MCF 10A (cell line): ENCODE data around the gene TOLLIP. TPM values are rescaled to one million over a fixed set of nuclear protein-coding genes. Genes with fewer than 3 reads are reported as not detected.

ENCODE experiments used
- BruUV-seq: library from RNA; stranded (reverse); fragments of 400-500 nt; replicated peaks from 2 replicates; lab custom pipeline; 2021; lab: Mats Ljungman, UMichigan
- CTCF ChIA-PET: fragments of 300-600 bp; sonication (Branson Sonifier 250); formaldehyde crosslinking; extraction: SDS; loops from one replicate; lab custom pipeline; 2021; ENCODE audit warnings: antibody characterized with exemption, inconsistent platforms; lab: Yijun Ruan, JAX
- POLR2A ChIA-PET: fragments of 300-600, 350-650 bp; sonication (Branson Sonifier 250); formaldehyde crosslinking; extraction: SDS; loops from one replicate; lab custom pipeline; 2020; ENCODE audit warnings: antibody characterized with exemption, inconsistent platforms; lab: Yijun Ruan, JAX
- DNase-seq: peaks from one replicate; pipeline ENCODE4 v3.0.0-alpha.2; 2018; ENCODE audit not compliant: unreplicated experiment
- H3K27ac Mint-ChIP-seq: one replicate; pipeline ENCODE4 v1.8.0; 2022; ENCODE audit warnings: mild to moderate bottlenecking, low read depth, mixed read lengths; ENCODE audit not compliant: unreplicated experiment
- H3K27me3 Mint-ChIP-seq: one replicate; pipeline ENCODE4 v1.8.0; 2022; ENCODE audit warnings: mixed read lengths; ENCODE audit not compliant: insufficient read depth, unreplicated experiment
- H3K36me3 Mint-ChIP-seq: one replicate; pipeline ENCODE4 v1.8.0; 2022; ENCODE audit warnings: mild to moderate bottlenecking, moderate library complexity, mixed read lengths; ENCODE audit not compliant: insufficient read depth, unreplicated experiment
- H3K4me1 Mint-ChIP-seq: one replicate; pipeline ENCODE4 v1.8.0; 2022; ENCODE audit warnings: mixed read lengths; ENCODE audit not compliant: insufficient read depth, unreplicated experiment
- H3K4me3 Mint-ChIP-seq: one replicate; pipeline ENCODE4 v1.8.0; 2022; ENCODE audit warnings: mild to moderate bottlenecking, moderate library complexity, mixed read lengths; ENCODE audit not compliant: unreplicated experiment
- H3K9me3 Mint-ChIP-seq: one replicate; pipeline ENCODE4 v1.8.0; 2022; ENCODE audit warnings: mixed read lengths; ENCODE audit not compliant: unreplicated experiment
- intact Hi-C: fragments of 100-400 bp; cut with micrococcal nuclease; formaldehyde crosslinking; loops from 2 replicates; pipeline ENCODE4 v1.14.1; 2022
- total RNA-seq: library from RNA; stranded (reverse); gene quantifications from 2 replicates; pipeline ENCODE4 v1.2.3, GENCODE V29; 2022
- TF ChIP-seq, protein P1 (sequence below): fragments of 200-600 bp; IDR thresholded peaks from one replicate; pipeline ENCODE4 v1.8.0; 2022; ENCODE audit warnings: antibody characterized with exemption, mild to moderate bottlenecking; ENCODE audit not compliant: unreplicated experiment

Gene TOLLIP
- total RNA-seq, 1 experiment from 2014 or later, result 58.8 TPM

DNA sequence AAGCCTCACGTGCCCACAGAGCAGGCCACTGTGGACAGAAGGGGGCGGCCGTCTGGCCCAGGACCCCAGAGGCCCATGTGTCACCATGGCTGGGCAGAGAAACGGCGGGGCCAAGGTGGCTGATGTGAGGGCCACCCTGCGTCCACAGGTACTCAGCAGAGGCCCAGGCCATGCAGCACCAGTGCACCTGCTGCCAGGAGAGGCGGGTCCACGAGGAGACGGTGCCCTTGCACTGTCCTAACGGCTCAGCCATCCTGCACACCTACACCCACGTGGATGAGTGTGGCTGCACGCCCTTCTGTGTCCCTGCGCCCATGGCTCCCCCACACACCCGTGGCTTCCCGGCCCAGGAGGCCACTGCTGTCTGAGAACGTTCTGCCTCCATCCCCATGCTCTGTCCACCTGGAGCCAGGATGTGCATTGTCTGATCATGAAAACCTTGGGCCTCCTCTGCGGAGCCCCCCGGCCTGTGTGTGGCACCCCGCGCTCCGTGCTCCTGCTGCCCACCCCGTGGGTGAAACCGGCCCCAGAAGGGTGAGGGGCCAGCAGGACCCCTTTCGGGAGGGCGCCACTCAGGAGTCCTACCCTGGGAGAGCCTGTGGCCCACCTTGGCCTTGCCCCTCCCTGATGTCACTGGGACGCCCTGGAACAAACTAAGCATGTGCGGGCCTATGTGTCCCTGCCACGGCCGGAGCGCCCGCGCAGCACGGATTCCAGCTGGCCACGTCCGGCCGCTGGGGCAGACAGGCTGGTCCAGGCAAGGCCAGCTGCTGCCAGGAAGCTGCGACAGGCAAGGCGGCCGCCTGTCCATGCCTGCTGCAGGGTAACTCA lies 48.0 kb downstream of the TOLLIP start:
- Mint-ChIP-seq H3K4me1 (peaks cover 10% of the 10 kb centered on the region), H3K27me3 (no peaks in the 10 kb centered on the region), H3K36me3 (no peaks in the 10 kb centered on the region), H3K4me3 (peak overlapping the region; percentile 73), H3K27ac (peak overlapping the region; percentile 42), H3K9me3 (no peaks in the 10 kb centered on the region)
- TF ChIP-seq, protein P1, sequence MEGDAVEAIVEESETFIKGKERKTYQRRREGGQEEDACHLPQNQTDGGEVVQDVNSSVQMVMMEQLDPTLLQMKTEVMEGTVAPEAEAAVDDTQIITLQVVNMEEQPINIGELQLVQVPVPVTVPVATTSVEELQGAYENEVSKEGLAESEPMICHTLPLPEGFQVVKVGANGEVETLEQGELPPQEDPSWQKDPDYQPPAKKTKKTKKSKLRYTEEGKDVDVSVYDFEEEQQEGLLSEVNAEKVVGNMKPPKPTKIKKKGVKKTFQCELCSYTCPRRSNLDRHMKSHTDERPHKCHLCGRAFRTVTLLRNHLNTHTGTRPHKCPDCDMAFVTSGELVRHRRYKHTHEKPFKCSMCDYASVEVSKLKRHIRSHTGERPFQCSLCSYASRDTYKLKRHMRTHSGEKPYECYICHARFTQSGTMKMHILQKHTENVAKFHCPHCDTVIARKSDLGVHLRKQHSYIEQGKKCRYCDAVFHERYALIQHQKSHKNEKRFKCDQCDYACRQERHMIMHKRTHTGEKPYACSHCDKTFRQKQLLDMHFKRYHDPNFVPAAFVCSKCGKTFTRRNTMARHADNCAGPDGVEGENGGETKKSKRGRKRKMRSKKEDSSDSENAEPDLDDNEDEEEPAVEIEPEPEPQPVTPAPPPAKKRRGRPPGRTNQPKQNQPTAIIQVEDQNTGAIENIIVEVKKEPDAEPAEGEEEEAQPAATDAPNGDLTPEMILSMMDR, result no peak
- ChIA-PET CTCF (interaction anchor here (0.6 kb wide), 1 partner anchor 253 kb away, joined by 3 read pairs; no protein-coding TSS in a partner anchor), POLR2A (interaction anchor here (0.7 to 2.2 kb wide), 4 partner anchors 37 to 252 kb away, joined by 3 to 13 read pairs (median 4); partner anchors contain the start of gene TOLLIP)
- intact Hi-C loops, result loop anchor here (1.0 kb wide), 1 partner anchor 48 kb away; the partner anchor contains the start of gene TOLLIP
- no TSS peak for BruUV-seq
- DNase-seq, result no peak

DNA sequence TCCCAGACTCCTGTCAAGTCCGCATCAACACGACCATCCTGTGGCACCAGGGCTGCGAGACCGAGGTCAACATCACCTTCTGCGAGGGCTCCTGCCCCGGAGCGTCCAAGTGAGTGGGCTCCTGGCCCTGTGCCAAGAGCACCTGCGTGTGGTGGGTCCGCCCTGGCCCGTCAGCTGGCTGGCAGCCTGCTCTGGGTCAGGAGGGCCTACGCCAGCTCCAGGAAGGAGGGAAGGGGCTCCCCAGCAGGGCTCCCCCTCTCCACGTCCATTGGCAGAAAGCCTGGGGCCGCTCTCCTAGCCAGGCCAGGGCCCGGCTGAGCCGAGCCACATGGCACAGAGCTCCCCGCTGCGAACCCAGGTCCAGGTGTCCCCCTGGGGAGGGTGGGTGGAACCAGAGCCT lies 48.8 kb downstream of the TOLLIP start:
- intact Hi-C loops, result no loop called here
- TF ChIP-seq, protein P1, result no peak
- Mint-ChIP-seq H3K27me3 (no peaks in the 10 kb centered on the region), H3K36me3 (no peaks in the 10 kb centered on the region), H3K9me3 (no peaks in the 10 kb centered on the region), H3K4me1 (peaks cover 10% of the 10 kb centered on the region), H3K27ac (no peak overlapping the region), H3K4me3 (no peak overlapping the region)
- no TSS peak for BruUV-seq
- POLR2A ChIA-PET, result interaction anchor here (0.7 kb wide), 1 partner anchor 253 kb away, joined by 3 read pairs; no protein-coding TSS in a partner anchor
- CTCF ChIA-PET, result interaction anchor here (0.9 kb wide), 1 partner anchor 9 kb away, joined by 3 read pairs; no protein-coding TSS in a partner anchor
- DNase-seq, result no peak

DNA sequence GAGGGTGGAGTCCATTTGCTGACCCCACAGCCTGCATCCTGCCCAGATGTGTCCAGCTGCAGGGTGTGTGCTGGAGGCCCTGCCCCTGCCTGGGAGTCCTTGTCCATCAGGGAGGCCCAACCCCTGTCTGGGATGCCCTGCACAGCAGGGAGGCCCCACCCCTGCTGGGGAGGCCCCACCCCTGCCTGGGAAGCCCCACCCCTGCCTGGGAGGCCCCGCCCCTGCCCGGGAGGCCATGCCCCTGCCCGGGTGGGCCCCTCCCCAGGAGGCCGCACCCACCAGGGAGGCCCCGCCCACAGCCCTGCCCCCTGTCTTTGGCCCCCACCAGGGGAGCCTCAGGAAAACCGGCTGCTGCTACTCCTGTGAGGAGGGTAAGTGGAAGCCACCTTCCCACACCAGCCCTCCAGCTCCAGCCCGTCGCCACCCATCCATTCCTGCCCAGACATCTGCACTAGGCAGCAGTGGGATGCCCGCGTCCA lies 49.4 kb downstream of the TOLLIP start:
- Mint-ChIP-seq H3K27ac (no peak overlapping the region), H3K4me1 (peaks cover 10% of the 10 kb centered on the region), H3K27me3 (no peaks in the 10 kb centered on the region), H3K9me3 (no peaks in the 10 kb centered on the region), H3K4me3 (no peak overlapping the region), H3K36me3 (no peaks in the 10 kb centered on the region)
- intact Hi-C loops, result no loop called here
- no TSS peak for BruUV-seq
- ChIA-PET POLR2A (interaction anchor here (0.7 kb wide), 1 partner anchor 495 kb away, joined by 3 read pairs; no protein-coding TSS in a partner anchor), CTCF (interaction anchor here (0.9 kb wide), 1 partner anchor 9 kb away, joined by 3 read pairs; no protein-coding TSS in a partner anchor)
- DNase-seq, result peak; percentile 43
- TF ChIP-seq, protein P1, result no peak

DNA sequence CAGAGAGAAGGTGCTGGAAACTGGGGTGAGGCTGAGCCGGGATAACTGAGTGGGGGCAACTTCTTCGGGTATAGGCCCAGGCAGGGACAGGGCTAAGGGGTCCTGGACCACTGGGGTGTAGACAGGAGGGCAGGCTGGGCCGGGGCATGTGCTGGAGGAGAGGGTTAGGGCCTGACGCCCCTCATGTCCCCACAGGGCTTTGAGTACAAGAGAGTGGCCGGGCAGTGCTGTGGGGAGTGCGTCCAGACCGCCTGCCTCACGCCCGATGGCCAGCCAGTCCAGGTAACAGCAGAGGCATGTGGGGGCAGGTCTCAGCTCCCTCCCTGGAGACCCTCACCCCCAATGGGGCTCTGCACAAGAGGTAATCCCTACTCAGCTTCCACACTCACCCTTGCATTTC lies 49.9 kb downstream of the TOLLIP start:
- no peak for DNase-seq
- BruUV-seq, result no TSS peak
- TF ChIP-seq, protein P1, result no peak
- Mint-ChIP-seq H3K27me3 (no peaks in the 10 kb centered on the region), H3K27ac (no peak overlapping the region), H3K36me3 (no peaks in the 10 kb centered on the region), H3K9me3 (no peaks in the 10 kb centered on the region), H3K4me1 (peaks cover 9% of the 10 kb centered on the region), H3K4me3 (no peak overlapping the region)
- intact Hi-C loops, result no loop called here
- POLR2A ChIA-PET, result interaction anchor here (0.7 kb wide), 1 partner anchor 496 kb away, joined by 3 read pairs; no protein-coding TSS in a partner anchor
- CTCF ChIA-PET, result no interaction called here
